HS-5 (cell line): ENCODE results near the gene TSEN34.
"Not testable (repeated sequence)": the region's sequence is repeated elsewhere in the genome, so short reads cannot be mapped to it uniquely, and the experiment has no call there.

Source experiments
- DNase-seq: peaks from one replicate; pipeline ENCODE4 v3.0.0-alpha.2; 2012; ENCODE audit warnings: low read depth

Gene TSEN34

GRCh38 chr19:54239491-54240371, 48.6 kb downstream of the TSEN34 start:
- not testable (repeated sequence) for DNase-seq

GRCh38 chr19:54240372-54241336, 49.5 kb downstream of the TSEN34 start:
- not testable (repeated sequence) for DNase-seq

- DNase-seq, result not testable (repeated sequence)
These were observed 51.1 kb downstream of the TSEN34 start for GRCh38 chr19:54242234-54242633.

- DNase-seq, result not testable (repeated sequence)
These were observed 51.5 kb downstream of the TSEN34 start, which contains the start of gene LILRA6 for GRCh38 chr19:54242646-54243045. Gene LILRA6 (minus strand): TSS chr19:54242790.

- DNase-seq, result not testable (repeated sequence)
These were observed 52.7 kb downstream of the TSEN34 start for GRCh38 chr19:54243809-54244208.
